Activated CD4-positive, alpha-beta T cell treated with anti-CD3 and anti-CD28 coated beads, Interleukin-2, amount 10 ng/mL, durations not matched to agents 24 days and 14 days (primary cell): ENCODE measurements around the gene PRKCQ. TPM values are rescaled to one million over a fixed set of nuclear protein-coding genes. Genes with fewer than 3 reads are reported as not detected.
"Not testable (repeated sequence)": the region's sequence is repeated elsewhere in the genome, so short reads cannot be mapped to it uniquely, and the experiment has no call there.

Experiments
- DNase-seq: peaks from one replicate; pipeline ENCODE4 v3.0.0; 2022
- H3K27ac Mint-ChIP-seq: one replicate; pipeline ENCODE4 v1.8.0; 2022; ENCODE audit warnings: mild to moderate bottlenecking, mixed read lengths
- H3K27me3 Mint-ChIP-seq: one replicate; pipeline ENCODE4 v1.8.0; 2022; ENCODE audit warnings: mixed read lengths
- H3K36me3 Mint-ChIP-seq: one replicate; pipeline ENCODE4 v1.8.0; 2022; ENCODE audit warnings: low read depth, mild to moderate bottlenecking, mixed read lengths
- H3K4me1 Mint-ChIP-seq: one replicate; pipeline ENCODE4 v1.8.0; 2021; ENCODE audit warnings: mixed read lengths
- H3K4me3 Mint-ChIP-seq: one replicate; pipeline ENCODE4 v1.8.0; 2022; ENCODE audit warnings: mild to moderate bottlenecking, moderate library complexity, mixed read lengths
- H3K9me3 Mint-ChIP-seq: one replicate; pipeline ENCODE4 v1.8.0; 2021; ENCODE audit warnings: mixed read lengths
- intact Hi-C: fragments of 100-400 bp; cut with micrococcal nuclease; formaldehyde crosslinking; loops from one replicate; pipeline ENCODE4 v1.15.1; 2023
- total RNA-seq: library from RNA; stranded (reverse); gene quantifications from 2 replicates; pipeline ENCODE4 v1.2.3, GENCODE V29; 2022

The PRKCQ gene
- total RNA-seq, 1 donor from 2014 or later, result 36.0 TPM

DNA sequence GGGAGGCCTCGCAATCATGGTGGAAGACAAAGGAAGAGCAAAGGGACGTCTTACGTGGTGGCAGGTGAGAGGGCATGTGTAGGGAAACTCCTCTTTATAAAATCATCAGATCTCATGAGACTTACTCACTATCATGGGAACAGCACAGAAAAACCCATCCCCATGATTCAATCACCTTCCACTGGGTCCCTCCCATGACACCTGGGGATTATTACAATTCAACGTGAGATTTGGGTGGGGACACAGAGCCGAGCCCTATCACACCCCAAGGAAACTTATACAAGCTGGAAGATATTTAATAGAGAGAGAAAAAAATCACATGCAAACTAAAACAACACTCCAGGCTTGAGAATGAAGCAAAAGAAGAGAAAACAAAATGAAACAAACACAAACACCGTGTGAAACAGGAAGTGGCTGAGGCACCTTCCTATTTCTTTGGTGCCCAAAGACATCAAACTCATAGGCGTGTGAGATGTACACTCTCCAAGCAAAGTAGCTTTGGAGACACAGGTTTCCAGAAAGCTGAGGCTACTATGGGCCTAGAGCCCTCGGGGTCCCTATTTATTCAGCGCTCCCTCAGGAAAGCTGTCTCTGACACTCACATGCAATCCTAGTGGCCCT lies 97.2 kb downstream of the PRKCQ start:
- peaks cover 80% of the 10 kb centered on the region for H3K36me3 Mint-ChIP-seq
- peak overlapping the region; percentile 31 for H3K4me3 Mint-ChIP-seq
- H3K27ac Mint-ChIP-seq, result peak overlapping the region; percentile 58
- intact Hi-C loops, result loop anchor here (1.0 to 5.0 kb wide), 2 partner anchors 9 to 46 kb away; no protein-coding TSS in a partner anchor
- peak; percentile 71 for DNase-seq
- peaks cover 6% of the 10 kb centered on the region for H3K9me3 Mint-ChIP-seq
- H3K4me1 Mint-ChIP-seq, result peaks cover 46% of the 10 kb centered on the region
- H3K27me3 Mint-ChIP-seq, result no peaks in the 10 kb centered on the region

DNA sequence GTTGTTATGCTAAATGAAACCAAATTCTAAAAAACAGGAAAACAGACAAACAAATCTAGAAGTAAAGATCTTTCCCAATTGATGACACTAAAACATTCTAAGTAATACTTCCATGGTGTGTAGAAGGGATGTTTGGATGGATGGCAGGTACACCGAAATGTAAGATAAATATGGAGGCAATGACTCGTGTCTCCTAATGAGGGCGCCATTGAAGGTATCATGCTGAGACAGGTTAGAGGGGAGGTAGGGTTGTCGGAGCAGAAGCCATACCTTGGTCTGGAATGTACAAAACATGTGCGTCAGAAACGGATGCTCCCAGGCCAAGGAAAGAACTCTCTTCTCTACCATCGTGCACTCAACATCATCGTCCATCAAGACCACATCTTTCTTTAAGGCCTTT lies 101.4 kb downstream of the PRKCQ start:
- no peak for DNase-seq
- Mint-ChIP-seq H3K9me3 (peaks cover 5% of the 10 kb centered on the region), H3K4me1 (peaks cover 50% of the 10 kb centered on the region), H3K4me3 (no peak overlapping the region), H3K27me3 (no peaks in the 10 kb centered on the region), H3K27ac (no peak overlapping the region), H3K36me3 (peaks cover 65% of the 10 kb centered on the region)
- intact Hi-C loops, result no loop called here

- H3K4me3 Mint-ChIP-seq, result no peak overlapping the region
- no peak overlapping the region for H3K27ac Mint-ChIP-seq
- peaks cover 52% of the 10 kb centered on the region for H3K36me3 Mint-ChIP-seq
- DNase-seq, result no peak
- H3K27me3 Mint-ChIP-seq, result no peaks in the 10 kb centered on the region
- no peaks in the 10 kb centered on the region for H3K9me3 Mint-ChIP-seq
- intact Hi-C loops, result no loop called here
- peaks cover 49% of the 10 kb centered on the region for H3K4me1 Mint-ChIP-seq
These were observed 103.1 kb downstream of the PRKCQ start for GRCh38 chr10:6476989-6477388.

DNA sequence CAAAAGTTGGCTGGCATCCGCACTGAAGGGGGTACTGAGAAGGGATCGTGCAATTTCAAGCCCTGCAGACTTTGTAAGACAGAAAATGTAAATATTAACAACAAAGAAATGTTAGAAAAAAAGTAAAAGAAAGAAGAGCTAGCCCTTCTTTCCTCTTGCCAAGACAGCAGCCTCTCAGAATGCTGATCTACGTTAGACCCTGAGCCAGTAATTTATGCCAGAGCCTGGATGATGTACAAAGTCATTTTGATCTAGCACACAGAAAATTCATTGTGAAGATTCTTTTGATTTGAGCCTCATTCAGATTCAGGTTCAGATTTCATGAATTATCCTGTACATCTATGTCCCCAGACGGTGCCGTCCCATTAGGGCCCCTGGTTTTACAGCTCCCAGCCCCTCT lies 105.2 kb downstream of the PRKCQ start:
- Mint-ChIP-seq H3K27me3 (no peaks in the 10 kb centered on the region), H3K4me3 (peak overlapping the region; percentile 32), H3K4me1 (peaks cover 55% of the 10 kb centered on the region), H3K36me3 (peaks cover 60% of the 10 kb centered on the region), H3K27ac (no peak overlapping the region), H3K9me3 (peaks cover 1% of the 10 kb centered on the region)
- no peak for DNase-seq
- intact Hi-C loops, result loop anchor here (1.0 to 5.0 kb wide), 4 partner anchors 8 to 87 kb away; no protein-coding TSS in a partner anchor

- DNase-seq, result peak; percentile 82
These were observed 106.1 kb downstream of the PRKCQ start for GRCh38 chr10:6473901-6474370.

DNA sequence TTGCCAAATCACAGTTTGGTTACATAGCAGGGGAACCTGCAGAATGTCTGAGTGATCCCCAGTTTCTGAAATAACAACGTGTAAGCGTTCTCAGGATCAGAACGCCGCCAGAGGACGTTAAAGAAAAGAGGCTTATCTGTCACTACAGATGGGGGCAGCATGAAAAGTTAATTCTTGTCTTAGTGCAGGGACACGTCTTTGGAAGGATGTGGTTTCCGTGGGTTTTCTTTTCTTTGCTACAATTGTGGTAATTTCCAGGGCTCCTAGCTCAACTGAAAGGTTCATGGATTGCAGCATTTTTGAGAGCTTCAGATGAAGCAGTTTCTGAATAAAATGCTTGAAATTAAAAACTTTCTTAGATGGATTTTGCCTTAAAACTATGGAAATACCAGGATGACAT lies 106.6 kb downstream of the PRKCQ start:
- H3K27me3 Mint-ChIP-seq, result no peaks in the 10 kb centered on the region
- peak overlapping the region; percentile 74 for H3K27ac Mint-ChIP-seq
- peak; percentile 92 for DNase-seq
- peaks cover 6% of the 10 kb centered on the region for H3K9me3 Mint-ChIP-seq
- peak overlapping the region; percentile 79 for H3K4me3 Mint-ChIP-seq
- peaks cover 61% of the 10 kb centered on the region for H3K36me3 Mint-ChIP-seq
- H3K4me1 Mint-ChIP-seq, result peaks cover 52% of the 10 kb centered on the region
- intact Hi-C loops, result loop anchor here (1.0 to 5.0 kb wide), 5 partner anchors 46 to 193 kb away; no protein-coding TSS in a partner anchor

More at GRCh38 chr10:6473901-6474370, 106.1 kb downstream of the PRKCQ start:
- Mint-ChIP-seq H3K27ac (peak overlapping the region; percentile 96), H3K4me1 (peaks cover 54% of the 10 kb centered on the region), H3K27me3 (no peaks in the 10 kb centered on the region), H3K36me3 (peaks cover 64% of the 10 kb centered on the region), H3K9me3 (peaks cover 6% of the 10 kb centered on the region), H3K4me3 (peak overlapping the region; percentile 85)
- intact Hi-C loops, result loop anchor here (1.0 to 5.0 kb wide), 8 partner anchors 9 to 192 kb away; no protein-coding TSS in a partner anchor

GRCh38 chr10:6472710-6473005 lies 107.4 kb downstream of the PRKCQ start:
- Mint-ChIP-seq H3K4me1 (peaks cover 49% of the 10 kb centered on the region), H3K4me3 (peak overlapping the region; percentile 79), H3K27ac (peak overlapping the region; percentile 74), H3K36me3 (peaks cover 60% of the 10 kb centered on the region)
- H3K27me3 Mint-ChIP-seq, DNase-seq, H3K9me3 Mint-ChIP-seq: not testable (repeated sequence)
- intact Hi-C loops, result loop anchor here (1.0 to 5.0 kb wide), 5 partner anchors 47 to 194 kb away; no protein-coding TSS in a partner anchor

DNA sequence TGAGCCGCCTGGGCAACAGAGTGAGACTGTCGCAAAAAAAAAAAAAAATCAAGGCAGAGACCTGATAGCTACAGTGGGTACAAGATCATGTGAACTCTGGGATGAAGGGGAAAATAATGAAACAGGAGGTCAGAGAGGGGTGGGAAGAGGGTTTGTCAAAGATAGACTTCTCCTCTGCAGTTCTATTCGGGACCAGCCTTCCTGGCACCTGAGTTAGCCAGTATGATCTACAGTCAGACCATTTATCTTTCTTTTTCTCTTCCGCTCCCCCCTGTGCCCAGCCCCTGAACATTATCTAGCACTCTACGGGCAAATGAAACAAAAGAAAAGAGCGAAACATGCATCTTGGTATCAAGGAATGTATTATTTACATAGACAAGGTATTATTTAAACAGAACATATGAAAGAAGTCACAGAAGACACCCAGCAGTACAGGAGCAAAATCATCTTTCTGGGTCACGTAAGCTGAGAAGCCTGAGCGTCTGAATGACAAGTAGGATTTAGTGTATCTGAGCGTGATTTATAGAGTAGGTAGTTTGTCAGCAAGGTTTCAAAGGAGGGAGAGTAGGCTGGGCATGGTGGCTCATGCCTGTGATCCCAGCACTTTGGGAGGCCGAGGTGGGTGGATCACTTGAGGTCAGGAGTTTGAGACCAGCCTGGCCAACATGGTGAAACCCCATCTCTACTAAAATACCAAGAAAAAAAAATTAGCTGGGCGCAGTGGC lies 109.0 kb downstream of the PRKCQ start:
- intact Hi-C loops, result loop anchor here (5.0 kb wide), 1 partner anchor 91 kb away; no protein-coding TSS in a partner anchor
- Mint-ChIP-seq H3K4me3 (no peak overlapping the region), H3K9me3 (peaks cover 6% of the 10 kb centered on the region), H3K36me3 (peaks cover 66% of the 10 kb centered on the region), H3K4me1 (peaks cover 56% of the 10 kb centered on the region), H3K27me3 (no peaks in the 10 kb centered on the region), H3K27ac (peak overlapping the region; percentile 78)
- no peak for DNase-seq

GRCh38 chr10:6469661-6470060 lies 110.4 kb downstream of the PRKCQ start:
- Mint-ChIP-seq H3K27ac (no peak overlapping the region), H3K9me3 (peaks cover 8% of the 10 kb centered on the region), H3K27me3 (no peaks in the 10 kb centered on the region), H3K4me1 (peaks cover 51% of the 10 kb centered on the region), H3K4me3 (no peak overlapping the region), H3K36me3 (peaks cover 71% of the 10 kb centered on the region)
- no peak for DNase-seq
- intact Hi-C loops, result loop anchor here (5.0 kb wide), 1 partner anchor 93 kb away; no protein-coding TSS in a partner anchor

DNA sequence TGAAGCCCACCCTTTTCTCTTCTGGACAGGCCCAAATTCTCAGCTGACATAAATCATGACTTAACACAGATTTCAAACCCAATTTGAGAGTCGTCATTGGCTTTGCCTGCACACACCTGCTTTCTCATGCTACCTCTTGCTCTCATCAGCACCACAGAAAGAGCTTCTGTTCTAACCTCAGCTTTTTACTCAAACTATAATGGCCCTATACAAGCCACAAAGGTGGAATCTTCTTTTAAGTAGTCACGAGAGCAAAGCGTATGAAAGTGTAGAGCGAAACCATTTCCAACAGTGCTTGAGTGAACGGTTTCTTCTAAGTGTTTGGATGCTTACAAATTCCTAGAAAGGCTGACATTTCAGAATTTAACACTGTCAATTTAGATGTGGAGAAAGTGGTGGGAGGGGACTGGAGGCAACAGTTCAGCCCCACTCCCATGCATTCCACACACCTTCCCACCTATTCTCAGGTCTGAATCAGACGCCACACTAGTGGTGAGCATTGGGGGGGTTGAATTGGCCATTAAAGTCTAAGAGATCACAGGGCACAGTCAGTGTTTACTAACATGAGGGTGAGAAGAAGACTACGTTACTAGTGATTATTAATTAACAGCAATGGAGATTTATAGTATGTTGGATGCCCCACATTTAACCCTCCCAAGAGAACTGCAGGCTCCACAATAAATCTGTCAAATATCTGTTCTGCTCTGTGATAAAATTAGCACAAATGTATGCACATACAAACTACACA lies 114.0 kb downstream of the PRKCQ start:
- Mint-ChIP-seq H3K36me3 (peaks cover 85% of the 10 kb centered on the region), H3K27ac (peak overlapping the region; percentile 54), H3K9me3 (peaks cover 15% of the 10 kb centered on the region), H3K27me3 (no peaks in the 10 kb centered on the region), H3K4me3 (peak overlapping the region; percentile 31), H3K4me1 (peaks cover 25% of the 10 kb centered on the region)
- no peak for DNase-seq
- intact Hi-C loops, result loop anchor here (1.0 kb wide), 1 partner anchor 41 kb away; no protein-coding TSS in a partner anchor

GRCh38 chr10:6465437-6465836 lies 114.6 kb downstream of the PRKCQ start:
- Mint-ChIP-seq H3K9me3 (peaks cover 19% of the 10 kb centered on the region), H3K4me1 (peaks cover 22% of the 10 kb centered on the region), H3K27ac (peak overlapping the region; percentile 54), H3K36me3 (peaks cover 85% of the 10 kb centered on the region), H3K4me3 (peak overlapping the region; percentile 31), H3K27me3 (no peaks in the 10 kb centered on the region)
- DNase-seq, result no peak
- intact Hi-C loops, result no loop called here

- H3K36me3 Mint-ChIP-seq, result peaks cover 85% of the 10 kb centered on the region
- peaks cover 18% of the 10 kb centered on the region for H3K9me3 Mint-ChIP-seq
- peaks cover 22% of the 10 kb centered on the region for H3K4me1 Mint-ChIP-seq
- H3K27me3 Mint-ChIP-seq, result no peaks in the 10 kb centered on the region
- H3K27ac Mint-ChIP-seq, result no peak overlapping the region
- DNase-seq, result no peak
- intact Hi-C loops, result no loop called here
- no peak overlapping the region for H3K4me3 Mint-ChIP-seq
These were observed 115.1 kb downstream of the PRKCQ start for GRCh38 chr10:6464862-6465430.

DNA sequence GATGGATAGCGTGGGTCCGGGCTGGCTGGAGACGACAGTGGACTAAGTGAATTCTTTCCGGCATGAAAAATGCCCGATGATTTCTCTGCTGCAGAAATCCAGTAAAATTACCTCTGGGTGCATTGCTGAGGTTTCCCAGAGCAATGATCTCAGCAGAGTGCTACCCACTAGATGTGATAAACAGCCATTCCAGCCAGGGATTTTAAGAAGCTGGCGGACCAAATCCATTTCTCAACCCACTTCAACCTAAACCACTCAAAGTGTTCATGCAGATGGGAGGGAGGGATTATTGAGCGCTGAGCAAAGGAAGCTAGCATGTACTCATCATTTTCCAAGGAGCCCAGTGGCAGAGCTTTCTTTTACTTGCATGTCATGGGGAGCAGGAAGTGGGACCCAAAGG lies 116.7 kb downstream of the PRKCQ start:
- H3K27me3 Mint-ChIP-seq, result no peaks in the 10 kb centered on the region

More for the DNA sequence above, 116.7 kb downstream of the PRKCQ start:
- DNase-seq, result no peak
- Mint-ChIP-seq H3K36me3 (peaks cover 88% of the 10 kb centered on the region), H3K27ac (no peak overlapping the region), H3K4me3 (no peak overlapping the region), H3K4me1 (peaks cover 28% of the 10 kb centered on the region), H3K9me3 (peaks cover 17% of the 10 kb centered on the region)
- intact Hi-C loops, result no loop called here
